ENCODE measurements around the gene HSFX4.
"Not testable (repeated sequence)": the region's sequence is repeated elsewhere in the genome, so short reads cannot be mapped to it uniquely, and the experiment has no call there.

The HSFX4 gene

GRCh38 chrX:149916745-149917392 is 12.5 kb upstream of the HSFX4 start:
- H3K27me3 ChIP-seq (replicated peaks; ENCODE audit: control insufficient read depth, insufficient read depth, low read length, poor library complexity, severe bottlenecking) = no peaks in the 10 kb centered on the region
- DNase-seq = no peak
- no peaks in the 10 kb centered on the region for H3K36me3 ChIP-seq (ENCODE audit: control insufficient read depth, insufficient read depth, low read length)
- H3K9me3 ChIP-seq (ENCODE audit: control insufficient read depth, low read length) = no peaks in the 10 kb centered on the region
- no peak overlapping the region for H3K27ac ChIP-seq (ENCODE audit: insufficient read depth, low read length, poor library complexity, severe bottlenecking)
- no peak overlapping the region for H3K4me3 ChIP-seq (ENCODE audit: insufficient read depth, low read depth, low read length, poor library complexity, severe bottlenecking)
- H3K4me1 ChIP-seq (ENCODE audit: control insufficient read depth, insufficient read depth, low read length, poor library complexity, severe bottlenecking) = no peaks in the 10 kb centered on the region

- not testable (repeated sequence) for H3K9me3 ChIP-seq (ENCODE audit: control insufficient read depth, low read length); H3K4me1 ChIP-seq (ENCODE audit: control insufficient read depth, insufficient read depth, low read length, poor library complexity, severe bottlenecking); DNase-seq; H3K4me3 ChIP-seq (ENCODE audit: insufficient read depth, low read depth, low read length, poor library complexity, severe bottlenecking); H3K27ac ChIP-seq (ENCODE audit: insufficient read depth, low read length, poor library complexity, severe bottlenecking); H3K27me3 ChIP-seq (replicated peaks; ENCODE audit: control insufficient read depth, insufficient read depth, low read length, poor library complexity, severe bottlenecking); H3K36me3 ChIP-seq (ENCODE audit: control insufficient read depth, insufficient read depth, low read length)
Measured at GRCh38 chrX:149923836-149924235, 5.5 kb upstream of the HSFX4 start.

- H3K27me3 ChIP-seq (replicated peaks; ENCODE audit: control insufficient read depth, insufficient read depth, low read length, poor library complexity, severe bottlenecking); H3K4me3 ChIP-seq (ENCODE audit: insufficient read depth, low read depth, low read length, poor library complexity, severe bottlenecking); DNase-seq; H3K9me3 ChIP-seq (ENCODE audit: control insufficient read depth, low read length); H3K4me1 ChIP-seq (ENCODE audit: control insufficient read depth, insufficient read depth, low read length, poor library complexity, severe bottlenecking); H3K27ac ChIP-seq (ENCODE audit: insufficient read depth, low read length, poor library complexity, severe bottlenecking); H3K36me3 ChIP-seq (ENCODE audit: control insufficient read depth, insufficient read depth, low read length): not testable (repeated sequence)
Measured at GRCh38 chrX:149924434-149924833, 4.9 kb upstream of the HSFX4 start.

- not testable (repeated sequence) for DNase-seq; H3K9me3 ChIP-seq (ENCODE audit: control insufficient read depth, low read length); H3K27me3 ChIP-seq (replicated peaks; ENCODE audit: control insufficient read depth, insufficient read depth, low read length, poor library complexity, severe bottlenecking); H3K36me3 ChIP-seq (ENCODE audit: control insufficient read depth, insufficient read depth, low read length); H3K4me3 ChIP-seq (ENCODE audit: insufficient read depth, low read depth, low read length, poor library complexity, severe bottlenecking); H3K4me1 ChIP-seq (ENCODE audit: control insufficient read depth, insufficient read depth, low read length, poor library complexity, severe bottlenecking); H3K27ac ChIP-seq (ENCODE audit: insufficient read depth, low read length, poor library complexity, severe bottlenecking)
Measured at GRCh38 chrX:149927245-149927963, 2.0 kb upstream of the HSFX4 start.

- not testable (repeated sequence) for DNase-seq; H3K27me3 ChIP-seq (replicated peaks; ENCODE audit: control insufficient read depth, insufficient read depth, low read length, poor library complexity, severe bottlenecking); H3K27ac ChIP-seq (ENCODE audit: insufficient read depth, low read length, poor library complexity, severe bottlenecking); H3K9me3 ChIP-seq (ENCODE audit: control insufficient read depth, low read length); H3K4me3 ChIP-seq (ENCODE audit: insufficient read depth, low read depth, low read length, poor library complexity, severe bottlenecking); H3K36me3 ChIP-seq (ENCODE audit: control insufficient read depth, insufficient read depth, low read length); H3K4me1 ChIP-seq (ENCODE audit: control insufficient read depth, insufficient read depth, low read length, poor library complexity, severe bottlenecking)
Measured at GRCh38 chrX:149927964-149928258, 1.5 kb upstream of the HSFX4 start.

- DNase-seq = not testable (repeated sequence)
Measured at GRCh38 chrX:149928635-149929034, 738 bp upstream of the HSFX4 start.

GRCh38 chrX:149931355-149931754 is 2.0 kb downstream of the HSFX4 start:
- not testable (repeated sequence) for H3K27me3 ChIP-seq (replicated peaks; ENCODE audit: control insufficient read depth, insufficient read depth, low read length, poor library complexity, severe bottlenecking); H3K27ac ChIP-seq (ENCODE audit: insufficient read depth, low read length, poor library complexity, severe bottlenecking); H3K4me1 ChIP-seq (ENCODE audit: control insufficient read depth, insufficient read depth, low read length, poor library complexity, severe bottlenecking); H3K4me3 ChIP-seq (ENCODE audit: insufficient read depth, low read depth, low read length, poor library complexity, severe bottlenecking); H3K9me3 ChIP-seq (ENCODE audit: control insufficient read depth, low read length); DNase-seq; H3K36me3 ChIP-seq (ENCODE audit: control insufficient read depth, insufficient read depth, low read length)

More at GRCh38 chrX:149928635-149929034, 738 bp upstream of the HSFX4 start:
- H3K9me3 ChIP-seq (ENCODE audit: control insufficient read depth, low read length); H3K27me3 ChIP-seq (replicated peaks; ENCODE audit: control insufficient read depth, insufficient read depth, low read length, poor library complexity, severe bottlenecking); H3K36me3 ChIP-seq (ENCODE audit: control insufficient read depth, insufficient read depth, low read length); H3K27ac ChIP-seq (ENCODE audit: insufficient read depth, low read length, poor library complexity, severe bottlenecking); H3K4me3 ChIP-seq (ENCODE audit: insufficient read depth, low read depth, low read length, poor library complexity, severe bottlenecking); H3K4me1 ChIP-seq (ENCODE audit: control insufficient read depth, insufficient read depth, low read length, poor library complexity, severe bottlenecking): not testable (repeated sequence)

GRCh38 chrX:149932150-149932549 is 2.8 kb downstream of the HSFX4 start:
- not testable (repeated sequence) for DNase-seq; H3K27ac ChIP-seq (ENCODE audit: insufficient read depth, low read length, poor library complexity, severe bottlenecking); H3K9me3 ChIP-seq (ENCODE audit: control insufficient read depth, low read length); H3K4me1 ChIP-seq (ENCODE audit: control insufficient read depth, insufficient read depth, low read length, poor library complexity, severe bottlenecking); H3K4me3 ChIP-seq (ENCODE audit: insufficient read depth, low read depth, low read length, poor library complexity, severe bottlenecking); H3K27me3 ChIP-seq (replicated peaks; ENCODE audit: control insufficient read depth, insufficient read depth, low read length, poor library complexity, severe bottlenecking); H3K36me3 ChIP-seq (ENCODE audit: control insufficient read depth, insufficient read depth, low read length)

GRCh38 chrX:149932970-149933369 is 3.6 kb downstream of the HSFX4 start:
- not testable (repeated sequence) for H3K4me1 ChIP-seq (ENCODE audit: control insufficient read depth, insufficient read depth, low read length, poor library complexity, severe bottlenecking); H3K9me3 ChIP-seq (ENCODE audit: control insufficient read depth, low read length); H3K27me3 ChIP-seq (replicated peaks; ENCODE audit: control insufficient read depth, insufficient read depth, low read length, poor library complexity, severe bottlenecking); H3K4me3 ChIP-seq (ENCODE audit: insufficient read depth, low read depth, low read length, poor library complexity, severe bottlenecking); H3K36me3 ChIP-seq (ENCODE audit: control insufficient read depth, insufficient read depth, low read length); DNase-seq; H3K27ac ChIP-seq (ENCODE audit: insufficient read depth, low read length, poor library complexity, severe bottlenecking)

- not testable (repeated sequence) for DNase-seq; H3K4me3 ChIP-seq (ENCODE audit: insufficient read depth, low read depth, low read length, poor library complexity, severe bottlenecking); H3K27me3 ChIP-seq (replicated peaks; ENCODE audit: control insufficient read depth, insufficient read depth, low read length, poor library complexity, severe bottlenecking); H3K27ac ChIP-seq (ENCODE audit: insufficient read depth, low read length, poor library complexity, severe bottlenecking); H3K36me3 ChIP-seq (ENCODE audit: control insufficient read depth, insufficient read depth, low read length); H3K4me1 ChIP-seq (ENCODE audit: control insufficient read depth, insufficient read depth, low read length, poor library complexity, severe bottlenecking); H3K9me3 ChIP-seq (ENCODE audit: control insufficient read depth, low read length)
Measured at GRCh38 chrX:149933547-149933946, 4.2 kb downstream of the HSFX4 start.

All from effector memory CD4-positive, alpha-beta T cell (primary cell).